Ureter (tissue), 1 donor: ENCODE results near the gene HECTD2. TPM values are rescaled to one million over a fixed set of nuclear protein-coding genes. Genes with fewer than 3 reads are reported as not detected.
"Not testable (repeated sequence)": the region's sequence is repeated elsewhere in the genome, so short reads cannot be mapped to it uniquely, and the experiment has no call there.

Source experiments
- DNase-seq: peaks from one replicate; pipeline ENCODE4 v3.0.0-alpha.2; 2020; ENCODE audit warnings: low spot score
- total RNA-seq: library from RNA; stranded (reverse); gene quantifications from one replicate; pipeline ENCODE4 v1.2.4, GENCODE V29; 2023
- donor health status: DM: yes; HTN: yes; CAD: no.

Gene HECTD2
- total RNA-seq, 1 donor from 2014 or later: 23.4 TPM

DNA sequence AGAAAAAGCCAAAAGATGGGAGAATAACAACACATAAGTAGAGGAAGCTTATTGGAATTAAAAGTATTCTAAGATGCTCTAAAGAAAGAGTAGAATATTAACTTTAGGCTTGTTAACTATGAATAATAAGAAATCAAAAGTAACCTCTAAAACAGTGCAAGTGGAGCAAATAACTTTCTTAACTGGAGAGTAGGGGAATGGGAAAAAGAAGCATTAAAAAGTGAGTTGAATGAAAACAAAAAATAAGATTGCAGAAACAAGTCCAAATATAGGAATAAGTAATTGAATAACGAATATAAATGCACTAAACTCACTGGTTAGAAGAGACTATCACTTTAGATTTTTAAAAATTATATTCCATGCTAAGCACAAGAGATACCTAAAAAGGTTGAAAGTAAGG, 63.9 kb downstream of the HECTD2 start:
- DNase-seq: no peak

DNA sequence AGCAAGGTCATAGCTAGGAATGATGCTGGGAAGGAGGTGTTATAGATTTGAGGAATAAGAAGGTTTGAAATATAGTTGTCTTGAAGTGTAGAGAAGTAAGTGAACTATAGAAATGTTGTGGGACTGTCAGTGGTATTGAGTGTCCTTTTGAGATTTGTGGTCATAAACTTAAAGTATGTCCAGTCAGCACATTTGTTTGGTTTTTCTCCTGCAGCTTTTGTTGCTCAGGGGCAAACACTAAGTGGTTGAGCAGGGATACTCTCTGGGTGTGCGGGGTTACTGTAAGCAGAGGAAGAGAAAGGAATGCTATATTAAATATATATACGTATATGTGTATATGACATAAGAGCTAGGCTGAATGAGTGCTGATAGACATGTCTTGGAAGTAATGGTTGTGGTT, 67.1 kb downstream of the HECTD2 start:
- DNase-seq: no peak

DNA sequence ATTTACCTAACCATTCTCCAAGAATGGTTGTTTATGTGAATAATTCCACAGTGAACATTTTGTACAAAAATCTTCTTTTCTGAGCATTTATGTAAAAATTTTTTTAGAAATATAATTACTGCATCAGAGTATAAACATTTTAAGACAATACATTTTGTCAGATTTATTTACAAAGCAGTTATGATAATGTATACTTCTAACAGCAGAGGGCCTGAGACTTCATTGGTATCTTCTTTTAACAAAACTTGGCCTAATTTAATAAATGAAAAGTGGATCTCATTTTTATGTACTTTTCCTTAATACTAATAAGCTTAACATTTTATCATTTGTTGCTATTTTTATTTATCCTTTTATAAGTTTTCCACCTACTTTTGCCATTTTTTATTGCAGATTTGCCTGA, 69.4 kb downstream of the HECTD2 start:
- DNase-seq: no peak

DNA sequence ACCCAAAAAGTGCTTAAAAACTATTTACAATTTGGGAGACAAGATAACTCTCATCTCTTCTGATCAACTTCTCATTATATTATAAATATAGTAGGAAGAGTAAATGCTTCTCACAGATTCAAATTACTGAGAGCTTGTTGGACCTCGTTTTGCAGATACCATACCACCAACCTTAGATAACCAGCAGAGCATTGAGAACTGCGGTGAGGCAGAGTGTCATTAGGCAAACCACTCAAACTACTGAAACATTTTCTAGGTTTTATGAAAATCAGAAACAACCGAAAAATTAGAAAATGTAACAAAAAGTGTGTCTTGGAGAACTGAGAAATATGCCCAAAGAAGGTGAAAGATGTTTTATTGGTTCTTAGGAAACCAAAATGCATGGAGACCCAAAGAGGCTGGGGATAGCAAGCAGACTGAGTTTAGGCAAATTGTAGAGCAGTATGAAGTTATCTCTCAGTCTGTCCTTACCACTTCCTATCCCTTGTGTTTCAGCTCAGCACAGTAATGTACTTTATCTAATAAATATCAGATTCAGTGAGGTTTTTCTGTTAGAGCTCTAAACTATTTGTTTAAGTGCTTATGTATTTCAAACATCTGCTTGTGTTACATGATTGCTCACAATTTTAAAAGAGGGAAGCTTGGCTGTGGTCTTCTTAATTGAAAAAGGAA, 77.9 kb downstream of the HECTD2 start:
- DNase-seq: no peak

DNA sequence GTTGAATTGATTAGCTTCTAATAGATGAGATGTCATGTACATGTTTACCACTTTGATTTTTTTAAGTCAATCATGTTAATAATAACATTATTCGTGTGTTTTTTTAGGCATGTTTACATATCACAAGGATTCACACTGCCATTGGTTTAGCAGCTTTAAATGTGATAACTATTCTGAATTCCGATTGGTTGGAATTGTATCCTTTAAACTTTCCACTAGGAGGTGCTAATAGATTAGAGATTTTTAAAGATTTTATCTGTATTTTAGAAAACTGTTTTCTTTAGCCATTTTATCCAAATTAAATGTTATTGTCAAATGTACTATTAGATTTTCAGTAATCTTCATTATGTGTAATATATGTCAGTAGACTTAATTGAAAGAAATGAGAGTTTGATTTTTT, 83.2 kb downstream of the HECTD2 start:
- DNase-seq: no peak

DNA sequence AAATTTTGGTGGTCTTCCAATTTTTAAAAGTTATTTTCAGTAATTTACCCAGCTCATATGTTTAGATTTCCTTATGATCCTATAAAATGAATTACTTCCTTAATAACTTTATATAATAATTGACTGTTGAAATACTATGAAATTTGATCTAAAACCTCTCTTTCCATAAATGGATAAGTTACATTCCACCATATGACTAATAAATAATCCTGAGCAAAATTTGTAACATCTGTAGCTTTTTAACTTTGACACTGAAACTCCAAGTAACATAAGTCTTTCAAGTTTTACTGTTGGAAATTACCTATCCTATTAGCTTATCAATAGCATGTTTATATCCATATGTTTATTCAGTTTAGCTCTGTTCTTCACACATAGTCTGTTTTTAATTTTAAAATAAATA, 85.3 kb downstream of the HECTD2 start:
- DNase-seq: no peak

DNA sequence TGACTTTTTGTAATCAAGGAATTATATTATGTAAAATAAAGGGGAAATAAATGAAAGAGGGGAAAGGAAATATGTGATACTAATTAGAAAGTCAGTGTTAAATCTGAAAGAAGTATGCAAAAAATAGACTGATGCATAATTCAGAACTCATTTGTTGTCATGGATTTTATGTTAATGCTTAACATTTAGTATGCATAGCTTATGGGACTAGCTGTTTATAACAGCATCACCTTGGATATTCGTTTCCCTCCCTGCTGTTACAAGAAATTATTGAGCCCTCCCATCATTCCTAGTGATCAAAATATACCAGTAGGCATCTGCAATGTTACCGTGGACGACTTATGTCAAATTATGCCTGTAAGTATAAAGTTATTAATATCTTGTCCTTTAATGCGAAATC, 85.9 kb downstream of the HECTD2 start:
- DNase-seq: no peak

DNA sequence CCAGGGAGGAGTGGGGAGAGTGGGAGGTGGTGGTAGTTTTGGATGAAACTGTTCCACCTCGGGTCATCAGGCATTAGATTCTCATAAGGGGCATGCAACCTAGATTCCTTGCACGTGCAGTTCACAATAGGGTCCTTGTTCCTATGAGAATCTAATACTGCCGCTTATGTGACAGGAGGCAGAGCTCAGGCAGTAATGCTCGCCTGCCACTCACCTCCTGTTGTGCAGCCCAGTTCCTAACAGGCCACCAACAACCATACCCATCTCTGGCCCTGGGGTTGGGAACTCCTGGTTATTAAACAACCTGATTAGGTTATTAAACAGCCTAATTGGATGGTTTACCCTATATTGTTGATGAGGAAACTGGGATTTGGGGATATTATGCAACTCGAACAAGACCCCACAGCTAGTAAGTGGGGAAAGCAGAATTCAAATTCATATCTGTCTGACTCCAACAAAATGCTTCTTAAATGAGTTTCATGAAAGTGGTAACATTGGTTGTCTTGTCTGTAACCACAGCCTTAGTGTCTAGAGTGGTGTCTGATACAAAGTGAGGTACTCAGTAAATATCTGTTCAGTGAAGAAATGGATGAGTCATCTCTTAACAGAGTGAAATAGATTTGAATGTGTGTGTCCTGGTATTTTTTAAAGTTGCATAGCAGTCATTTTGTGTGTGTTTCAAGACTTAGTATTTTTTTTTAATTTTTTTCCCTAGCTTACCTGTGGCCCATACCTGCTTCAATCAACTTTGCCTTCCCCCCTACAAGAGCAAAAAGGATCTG, 101.6 kb downstream of the HECTD2 start:
- DNase-seq: no peak

DNA sequence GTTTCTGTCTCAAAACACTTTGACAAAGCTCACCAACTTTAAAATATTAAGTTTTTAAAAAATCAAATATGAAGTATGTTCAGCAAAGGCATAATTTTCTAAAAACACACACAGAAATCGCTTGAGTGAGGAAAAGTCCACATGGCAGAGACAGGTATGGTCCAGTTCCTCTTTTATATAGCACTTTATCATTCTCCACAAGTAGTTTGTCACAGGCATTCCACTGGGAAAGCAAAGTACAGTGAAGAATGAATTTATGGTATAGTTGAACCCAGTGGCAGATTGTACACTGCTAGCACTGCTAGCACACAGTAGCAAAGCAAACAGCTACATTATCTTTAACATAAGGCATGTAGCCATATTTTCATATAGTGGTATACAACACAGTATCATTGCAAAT, 102.3 kb downstream of the HECTD2 start:
- no peak for DNase-seq

DNA sequence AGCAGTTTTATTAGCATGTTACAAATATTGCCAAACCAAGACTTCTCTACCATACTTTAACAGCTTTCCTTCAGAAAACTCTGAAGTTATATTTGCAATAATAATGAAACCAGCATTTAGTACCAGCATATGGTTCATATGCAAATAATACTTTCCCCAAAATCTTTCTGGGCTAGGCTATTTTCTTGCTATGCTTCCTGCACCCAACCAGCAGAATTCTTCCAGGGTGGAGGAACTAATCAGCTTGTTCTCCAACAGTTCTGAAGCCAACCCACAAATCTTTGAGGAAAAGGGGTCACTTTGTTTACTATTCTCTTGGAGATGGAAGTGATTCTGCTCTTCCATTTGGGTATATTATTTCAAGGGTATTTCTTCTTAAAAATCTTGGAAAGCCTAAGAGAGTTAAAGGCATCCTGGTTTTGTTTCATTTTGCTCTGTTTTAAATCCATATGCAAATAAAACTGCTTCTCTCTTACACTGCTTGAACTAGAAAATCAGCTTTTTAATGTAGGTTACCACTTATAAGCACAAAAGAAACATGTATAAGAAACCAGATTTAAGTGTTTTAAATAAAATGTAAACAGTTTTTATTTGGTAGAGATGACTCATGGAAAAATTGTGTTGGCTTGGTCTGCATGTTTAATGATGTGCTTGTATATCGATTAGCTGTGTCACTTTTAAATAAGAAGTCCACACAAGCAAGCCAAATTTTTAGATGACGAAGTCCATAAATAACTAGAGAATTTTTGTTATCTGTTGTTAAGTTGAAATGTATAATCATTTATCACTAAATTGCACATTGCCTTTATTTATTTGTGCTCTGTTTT, 103.7 kb downstream of the HECTD2 start:
- no peak for DNase-seq

DNA sequence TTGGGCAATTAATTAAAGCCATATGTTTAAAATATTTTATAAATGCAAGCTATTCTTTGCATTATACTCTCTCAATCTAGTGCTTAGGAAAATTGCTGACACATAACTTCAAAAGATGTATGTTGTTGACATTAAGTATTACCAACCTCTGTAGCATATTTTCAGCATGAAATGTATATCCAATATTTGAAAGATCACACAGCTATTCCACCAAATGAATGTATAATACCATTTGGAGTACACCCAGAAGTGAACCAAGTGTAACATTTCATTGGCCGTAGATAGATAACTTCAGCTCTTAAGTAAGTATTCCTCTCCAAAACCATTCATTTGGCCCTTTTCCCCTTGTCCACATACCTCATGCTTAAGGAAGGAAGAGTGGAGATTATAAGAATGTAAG, 104.6 kb downstream of the HECTD2 start:
- no peak for DNase-seq

DNA sequence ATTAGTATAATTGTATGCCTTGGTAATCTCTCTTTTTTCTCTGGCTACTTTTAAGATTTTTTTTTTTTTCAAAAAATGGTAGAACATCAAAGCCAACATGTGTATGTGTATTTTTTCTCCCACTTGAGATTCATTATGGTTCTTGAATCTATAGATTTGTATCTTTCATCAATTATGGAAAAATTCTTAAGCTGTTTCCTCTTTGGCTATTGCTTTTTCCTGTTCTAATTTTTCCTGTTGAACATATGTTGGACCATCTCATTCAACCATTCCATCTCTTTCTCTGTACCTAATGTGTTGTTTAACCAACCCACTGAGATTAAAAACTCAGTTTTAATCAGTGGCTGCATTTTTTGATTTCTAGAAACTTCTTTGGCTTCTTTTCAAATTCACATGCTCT, 107.2 kb downstream of the HECTD2 start:
- no peak for DNase-seq

DNA sequence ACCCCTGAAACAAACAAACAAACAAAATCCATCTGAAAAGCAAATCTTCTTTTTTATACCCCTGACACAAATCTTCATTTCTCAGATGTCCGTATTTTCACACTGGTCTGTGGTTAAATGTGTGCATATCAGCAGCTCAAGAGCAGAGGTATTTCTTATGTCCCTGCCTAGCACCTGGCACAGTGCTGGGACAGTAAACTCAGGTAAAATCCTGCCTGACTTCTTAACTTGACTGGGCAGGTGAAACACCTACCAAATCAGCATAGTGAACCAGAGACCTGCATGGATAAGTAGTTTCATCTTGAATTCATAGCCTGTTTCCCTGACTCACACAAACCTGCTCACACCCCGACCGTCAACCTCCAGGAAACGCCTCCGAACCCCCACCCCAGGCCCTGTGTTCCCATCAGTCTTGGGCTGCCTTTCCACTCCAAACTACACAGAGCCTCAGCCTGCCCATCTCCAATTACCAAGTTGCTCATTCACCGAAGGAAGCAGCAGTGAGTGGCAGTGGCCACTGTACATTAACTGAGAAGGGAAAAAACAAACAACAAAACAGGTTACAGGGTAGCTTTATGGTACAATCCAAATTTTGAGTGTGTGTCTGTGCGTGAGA, 109.9 kb downstream of the HECTD2 start:
- DNase-seq: no peak

DNA sequence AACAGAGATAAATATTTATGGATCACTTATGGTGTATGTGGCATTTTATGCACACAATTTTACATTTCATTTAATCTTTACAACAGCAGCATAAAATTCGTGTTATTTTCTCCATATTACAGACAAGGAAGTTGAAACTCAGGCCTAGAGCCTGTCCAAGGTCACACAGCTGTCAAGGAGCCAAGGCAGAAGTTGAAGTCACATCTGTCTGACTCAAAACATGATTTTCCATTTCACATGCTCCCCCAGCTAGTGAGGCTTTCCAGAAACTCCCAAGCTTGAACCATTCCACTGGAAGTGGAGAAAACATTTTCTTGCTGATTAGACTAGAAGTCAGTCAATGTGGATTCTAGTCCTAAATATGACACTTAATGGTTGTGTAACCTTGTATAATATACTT, 110.5 kb downstream of the HECTD2 start:
- DNase-seq: no peak

DNA sequence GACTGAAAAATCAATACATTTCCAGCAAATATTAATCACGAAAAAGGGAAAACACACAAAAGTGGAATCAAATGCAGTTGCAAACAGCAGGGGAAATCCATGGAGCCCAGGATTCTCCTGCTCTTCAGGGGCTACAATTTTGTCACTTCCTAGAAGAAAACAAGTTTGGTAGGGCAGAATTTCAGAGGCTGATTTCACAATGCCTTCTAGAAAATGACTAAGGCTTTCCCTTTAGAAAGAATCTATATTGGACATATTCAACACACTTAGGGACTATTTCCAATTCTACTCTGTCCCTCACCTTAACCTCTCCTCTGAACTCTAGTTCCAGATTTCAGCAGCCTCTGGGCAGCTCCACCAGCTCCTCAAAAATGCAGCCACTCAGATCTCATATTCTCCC, 111.3 kb downstream of the HECTD2 start:
- no peak for DNase-seq

DNA sequence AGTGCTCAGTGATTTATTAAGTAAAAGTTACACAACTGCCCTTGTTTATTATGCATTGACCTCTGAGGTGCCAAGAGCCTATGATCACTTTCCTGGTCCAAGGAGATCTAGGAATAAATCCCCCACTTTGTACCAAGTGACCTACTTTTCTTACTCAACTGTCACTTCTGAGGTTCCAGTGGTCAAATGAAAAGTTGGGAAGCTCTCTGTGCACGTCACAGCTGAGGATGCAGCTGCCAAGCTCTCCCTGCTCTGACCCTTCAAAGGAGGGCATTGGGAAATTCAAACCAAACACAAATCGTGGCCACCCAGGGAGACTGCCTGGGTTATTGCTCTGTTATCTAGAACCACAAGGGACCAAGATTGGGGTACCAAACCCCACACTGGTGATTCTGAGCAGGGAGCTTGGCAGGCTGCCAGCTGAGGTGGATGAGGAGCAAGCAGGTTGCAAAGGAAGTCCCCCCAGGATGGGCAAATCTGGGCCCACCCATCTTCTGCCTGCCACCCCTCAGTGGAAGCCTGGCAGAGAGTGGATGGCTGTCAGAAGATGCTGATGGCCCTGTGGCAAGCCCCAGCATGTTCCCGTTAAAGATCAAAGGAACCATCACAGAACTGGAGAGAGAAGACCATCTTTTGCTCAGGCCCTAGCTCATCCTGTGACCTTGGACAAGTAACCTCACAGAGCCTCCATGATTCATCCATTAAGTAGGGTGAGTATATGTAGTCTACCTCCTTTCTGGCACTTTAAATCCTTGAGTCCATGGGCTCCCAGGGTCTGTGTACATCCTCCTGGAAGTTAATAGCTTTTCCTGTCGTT, 116.0 kb downstream of the HECTD2 start:
- no peak for DNase-seq

DNA sequence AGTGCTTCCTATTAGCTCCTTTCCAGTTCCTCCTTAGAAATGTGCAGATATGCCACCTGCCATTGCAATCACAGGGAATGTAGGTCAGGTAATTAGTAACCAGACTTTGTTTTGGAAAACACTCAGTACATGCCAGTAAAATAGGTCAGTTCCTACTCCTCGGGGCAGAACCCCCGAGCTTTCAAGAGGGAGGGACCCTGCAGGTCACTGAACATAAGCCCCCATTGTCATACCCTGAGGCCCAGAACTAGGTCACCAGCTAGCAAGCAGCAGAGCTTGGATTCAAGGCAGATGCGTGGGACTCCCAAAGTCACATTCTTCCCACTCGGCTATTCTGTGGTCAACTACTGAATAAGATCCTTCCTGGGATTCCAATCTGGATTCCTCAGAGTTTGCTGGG, 117.9 kb downstream of the HECTD2 start:
- DNase-seq: no peak

DNA sequence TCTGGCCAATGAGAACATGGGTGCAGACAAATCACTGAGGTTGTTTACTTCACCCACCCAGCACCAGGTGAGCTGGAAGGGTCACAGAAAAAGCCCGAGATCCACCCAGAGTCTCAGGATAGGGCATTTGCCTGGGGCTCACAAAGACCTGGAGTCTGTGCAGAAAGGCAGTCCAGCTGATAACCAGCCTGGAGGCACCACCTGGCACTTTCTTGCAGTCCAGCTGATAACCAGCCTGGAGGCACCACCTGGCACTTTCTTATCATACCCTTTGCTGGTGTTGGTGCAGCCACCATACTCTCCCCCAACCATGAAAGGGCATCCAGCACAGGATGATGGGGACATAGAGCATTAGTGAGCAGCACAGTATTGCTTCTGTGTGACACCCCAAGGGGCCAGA, 118.6 kb downstream of the HECTD2 start:
- DNase-seq: no peak

DNA sequence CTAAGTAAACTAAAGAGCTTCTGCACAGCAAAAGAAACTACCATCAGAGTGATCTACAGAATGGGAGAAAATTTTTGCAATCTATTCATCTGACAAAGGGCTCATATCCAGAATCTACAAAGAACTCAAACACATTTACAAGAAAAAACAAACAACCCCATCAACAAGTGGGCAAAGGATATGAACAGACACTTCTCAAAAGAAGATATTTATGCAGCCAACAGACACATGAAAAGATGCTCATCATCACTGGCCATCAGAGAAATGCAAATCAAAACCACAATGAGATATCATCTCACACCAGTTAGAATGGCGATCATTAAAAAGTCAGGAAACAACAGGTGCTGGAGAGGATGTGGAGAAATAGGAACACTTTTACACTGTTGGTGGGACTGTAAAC, 124.6 kb downstream of the HECTD2 start:
- not testable (repeated sequence) for DNase-seq

DNA sequence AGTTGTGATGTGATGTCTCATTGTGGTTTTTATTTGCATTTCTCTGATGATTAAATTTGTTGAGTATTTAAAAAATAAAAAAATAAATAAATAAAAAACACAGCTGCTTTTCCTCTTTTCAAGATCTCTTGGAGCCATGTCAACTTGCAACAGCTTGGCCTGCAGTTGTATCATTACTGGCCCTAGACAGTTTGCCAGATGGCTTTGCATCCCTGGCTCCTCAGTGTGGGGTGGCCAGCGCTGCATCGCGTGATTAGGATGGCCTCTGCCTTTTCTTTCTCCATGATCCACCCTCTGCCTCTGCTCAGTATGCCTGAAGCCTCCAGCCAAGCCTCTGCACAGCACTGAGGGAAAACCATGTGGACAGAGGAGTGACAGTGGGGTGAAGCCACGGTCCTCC, 126.0 kb downstream of the HECTD2 start:
- DNase-seq: no peak

DNA sequence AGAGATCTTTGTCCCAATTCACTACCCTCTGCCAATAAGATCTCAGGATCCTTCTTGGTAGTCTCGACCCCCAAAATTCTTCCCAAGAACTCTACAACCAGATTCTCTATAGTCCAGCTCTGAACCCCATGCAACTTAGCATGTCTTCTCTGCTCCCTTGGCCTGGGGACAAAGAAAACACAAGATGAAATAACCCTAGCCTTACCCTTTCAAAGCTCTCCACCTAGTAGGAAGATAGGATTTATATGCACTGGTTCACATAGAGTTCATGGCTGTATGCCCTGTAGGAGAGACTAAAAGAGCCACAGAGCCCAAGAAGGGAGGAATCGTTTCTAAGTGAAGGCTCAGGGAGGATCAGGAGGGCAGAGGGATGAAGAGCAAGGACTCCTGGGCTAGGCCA, 126.6 kb downstream of the HECTD2 start:
- no peak for DNase-seq
